Stimulated activated CD4-positive, alpha-beta T cell treated with anti-CD3 and anti-CD28 coated beads, Interleukin-12 subunit alpha, Interleukin-12 subunit beta, amount 100 ng/mL, for 24 hours (primary cell): Measurements from ENCODE around the gene SLC17A9.
"Not testable (repeated sequence)": the region's sequence is repeated elsewhere in the genome, so short reads cannot be mapped to it uniquely, and the experiment has no call there.

Source experiments
- DNase-seq, 2 experiments: peaks; one replicate each; pipeline ENCODE4 v3.0.0-alpha.2; 2020; ENCODE audit warnings: low read depth in 2 of 2

SLC17A9 gene

GRCh38 chr20:62956387-62957135 lies 4.1 kb downstream of the SLC17A9 start:
- DNase-seq, result no peak

DNA sequence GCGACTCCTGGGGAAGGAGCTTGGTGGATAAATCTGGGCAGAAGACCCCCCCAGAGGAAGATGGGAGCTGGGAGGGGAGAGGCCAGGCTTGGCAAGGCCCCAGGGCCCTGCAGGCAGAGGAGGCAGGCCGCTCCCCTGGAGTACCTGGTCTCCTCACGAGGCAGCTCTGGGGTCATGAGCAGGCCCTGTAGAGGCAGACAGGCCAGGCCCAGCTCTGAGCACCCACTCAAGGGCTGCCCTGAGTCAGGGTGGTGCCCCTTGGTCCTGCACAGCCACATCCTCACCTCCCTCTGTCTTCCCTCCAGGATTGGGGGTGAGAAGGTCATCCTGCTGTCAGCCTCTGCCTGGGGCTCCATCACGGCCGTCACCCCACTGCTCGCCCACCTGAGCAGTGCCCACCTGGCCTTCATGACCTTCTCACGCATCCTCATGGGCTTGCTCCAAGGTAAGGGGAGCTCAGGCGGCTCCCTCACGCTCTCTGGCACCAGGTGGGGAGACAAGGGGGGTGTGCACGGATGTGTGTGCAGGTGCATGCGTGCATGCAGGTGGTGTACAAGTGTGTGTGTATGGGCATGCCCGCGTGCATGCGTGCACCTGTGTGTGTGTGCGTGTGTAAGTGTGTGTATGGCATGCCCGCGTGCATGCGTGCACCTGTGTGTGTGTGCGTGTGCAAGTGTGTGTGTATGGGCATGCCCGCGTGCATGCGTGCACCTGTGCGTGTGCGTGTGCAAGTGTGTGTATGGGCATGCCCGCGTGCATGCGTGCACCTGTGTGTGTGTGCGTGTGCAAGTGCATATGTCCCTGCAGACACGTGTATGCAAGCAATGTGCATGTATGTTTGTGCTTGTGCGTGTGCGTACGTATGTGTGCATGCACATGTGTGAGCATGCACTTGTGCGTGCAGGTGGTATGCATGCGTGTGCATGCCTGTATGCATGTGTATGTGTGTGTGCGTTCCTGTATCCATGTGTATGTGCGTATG lies 4.9 kb downstream of the SLC17A9 start:
- no peak for DNase-seq

DNA sequence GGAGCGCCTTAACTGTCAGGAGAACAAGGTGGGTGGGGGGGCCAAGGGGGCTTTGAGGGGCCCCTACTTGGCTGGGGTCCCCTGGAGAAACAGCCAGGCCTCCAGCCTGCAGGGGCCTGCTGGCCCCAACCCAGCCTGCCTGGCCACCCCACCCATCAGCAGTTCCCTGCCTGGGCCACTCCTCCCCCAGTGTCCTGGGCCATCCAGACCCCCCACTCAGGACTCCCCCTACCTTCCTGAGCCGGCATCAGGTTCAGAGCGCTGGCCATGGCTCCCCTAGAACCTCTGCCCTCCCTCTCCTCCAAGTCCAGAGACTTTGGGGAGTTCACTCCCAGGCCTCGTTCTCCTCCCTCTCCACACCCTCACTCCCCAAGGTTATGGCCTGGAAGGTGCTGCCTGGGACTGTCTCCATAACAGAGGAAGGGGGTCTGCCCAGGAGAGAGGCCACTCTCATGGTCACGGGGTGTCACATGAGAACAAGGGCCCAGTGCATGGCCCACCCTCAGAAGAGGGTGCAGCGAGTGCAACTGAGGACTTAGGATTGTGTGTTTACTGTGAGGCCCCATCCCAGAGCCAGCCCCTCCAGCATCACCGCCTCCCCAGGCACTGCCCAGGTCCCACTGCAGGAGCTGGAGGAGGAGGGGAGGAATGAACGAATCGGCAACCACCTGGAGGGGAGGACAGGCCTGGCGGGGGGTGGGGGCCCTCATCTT lies 6.0 kb downstream of the SLC17A9 start:
- no peak for DNase-seq

- DNase-seq, result no peak
Measured at GRCh38 chr20:62959101-62959971, 6.8 kb downstream of the SLC17A9 start.

- DNase-seq, result no peak
Measured at GRCh38 chr20:62959998-62960436, 7.5 kb downstream of the SLC17A9 start.

- DNase-seq, result not testable (repeated sequence)
Measured at GRCh38 chr20:62960446-62961309, 8.2 kb downstream of the SLC17A9 start.

GRCh38 chr20:62961310-62961783 lies 8.8 kb downstream of the SLC17A9 start:
- no peak for DNase-seq

- no peak for DNase-seq
Measured at GRCh38 chr20:62961799-62962198, 9.3 kb downstream of the SLC17A9 start.

DNA sequence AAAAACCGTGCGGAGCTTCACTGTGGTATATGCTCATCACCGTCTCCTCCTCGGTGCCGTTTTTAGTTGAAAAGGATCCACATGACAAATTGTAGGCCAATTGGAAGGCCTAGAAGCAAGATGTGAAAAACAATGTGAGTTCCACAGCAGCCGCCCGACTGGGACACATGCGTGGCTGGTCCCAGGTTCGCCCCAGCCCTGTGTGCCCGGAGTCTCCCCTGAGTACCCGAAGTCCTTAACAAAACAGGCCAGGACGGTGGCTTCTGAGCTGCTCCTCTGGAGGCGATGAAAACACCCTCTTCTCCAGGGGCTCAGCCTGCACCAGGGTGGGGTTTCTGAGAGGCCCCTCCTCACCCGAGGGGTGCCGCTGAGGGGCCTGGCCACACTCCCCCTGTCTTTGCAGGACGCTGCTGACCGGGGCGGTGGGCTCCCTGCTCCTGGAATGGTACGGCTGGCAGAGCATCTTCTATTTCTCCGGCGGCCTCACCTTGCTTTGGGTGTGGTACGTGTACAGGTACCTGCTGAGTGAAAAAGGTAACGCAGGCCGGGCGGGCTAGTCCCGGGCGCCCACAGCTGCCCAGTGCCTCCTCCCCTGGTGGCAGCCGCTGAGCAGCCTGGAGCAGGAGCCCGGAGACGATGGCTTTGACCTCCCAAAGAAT lies 9.8 kb downstream of the SLC17A9 start:
- DNase-seq, result no peak

DNA sequence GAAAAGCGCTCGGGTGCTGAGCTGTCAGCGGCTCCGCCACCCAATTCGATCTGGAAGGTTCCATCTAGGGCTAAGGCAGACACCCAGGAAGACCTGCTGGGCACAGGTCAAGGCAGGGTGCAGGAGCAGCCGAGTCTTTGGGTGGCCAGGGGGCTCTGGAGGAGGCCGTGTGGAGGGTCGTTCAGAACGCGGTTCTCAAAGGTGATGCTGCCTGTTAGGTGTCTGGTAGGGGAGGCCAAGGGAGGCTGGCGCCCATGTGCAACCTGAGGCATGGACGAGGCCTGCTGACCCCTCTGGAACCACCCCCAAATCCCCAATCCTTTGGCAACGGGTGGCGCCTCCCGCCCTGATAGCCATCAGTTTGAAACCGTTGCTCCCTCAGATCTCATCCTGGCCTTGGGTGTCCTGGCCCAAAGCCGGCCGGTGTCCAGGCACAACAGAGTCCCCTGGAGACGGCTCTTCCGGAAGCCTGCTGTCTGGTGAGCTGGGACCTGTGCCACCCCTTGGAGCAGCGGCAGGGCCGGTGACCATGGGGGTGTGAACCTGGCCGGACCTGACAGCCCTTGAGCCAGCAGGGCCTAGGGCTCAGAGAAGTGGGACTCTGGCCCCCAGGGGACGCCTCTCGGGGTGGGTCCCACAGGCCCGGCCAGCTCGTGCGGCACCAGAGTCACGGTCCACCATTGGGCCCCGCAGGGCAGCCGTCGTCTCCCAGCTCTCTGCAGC lies 10.5 kb downstream of the SLC17A9 start:
- no peak for DNase-seq

GRCh38 chr20:62963614-62964397 lies 11.3 kb downstream of the SLC17A9 start:
- no peak for DNase-seq

- no peak for DNase-seq
Measured at GRCh38 chr20:62964700-62965099, 12.2 kb downstream of the SLC17A9 start.

DNA sequence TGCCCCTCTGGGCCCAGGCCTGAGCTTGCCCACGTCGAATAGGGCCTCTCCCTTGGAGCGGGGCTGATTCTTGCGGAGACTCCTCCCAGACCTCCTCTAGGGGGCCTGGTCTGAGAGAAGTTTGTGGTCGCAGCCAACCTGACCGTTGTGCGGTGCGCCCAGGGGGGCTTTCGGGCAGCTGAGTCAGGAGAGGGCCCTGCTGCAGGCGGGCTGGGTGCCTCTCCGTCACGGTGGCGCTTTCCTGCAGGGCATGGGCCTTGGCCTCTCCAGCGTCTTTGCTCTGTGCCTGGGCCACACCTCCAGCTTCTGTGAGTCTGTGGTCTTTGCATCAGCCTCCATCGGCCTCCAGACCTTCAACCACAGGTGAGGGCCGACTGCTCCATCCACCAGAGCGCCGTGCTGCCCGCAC lies 12.9 kb downstream of the SLC17A9 start:
- DNase-seq, result no peak

DNA sequence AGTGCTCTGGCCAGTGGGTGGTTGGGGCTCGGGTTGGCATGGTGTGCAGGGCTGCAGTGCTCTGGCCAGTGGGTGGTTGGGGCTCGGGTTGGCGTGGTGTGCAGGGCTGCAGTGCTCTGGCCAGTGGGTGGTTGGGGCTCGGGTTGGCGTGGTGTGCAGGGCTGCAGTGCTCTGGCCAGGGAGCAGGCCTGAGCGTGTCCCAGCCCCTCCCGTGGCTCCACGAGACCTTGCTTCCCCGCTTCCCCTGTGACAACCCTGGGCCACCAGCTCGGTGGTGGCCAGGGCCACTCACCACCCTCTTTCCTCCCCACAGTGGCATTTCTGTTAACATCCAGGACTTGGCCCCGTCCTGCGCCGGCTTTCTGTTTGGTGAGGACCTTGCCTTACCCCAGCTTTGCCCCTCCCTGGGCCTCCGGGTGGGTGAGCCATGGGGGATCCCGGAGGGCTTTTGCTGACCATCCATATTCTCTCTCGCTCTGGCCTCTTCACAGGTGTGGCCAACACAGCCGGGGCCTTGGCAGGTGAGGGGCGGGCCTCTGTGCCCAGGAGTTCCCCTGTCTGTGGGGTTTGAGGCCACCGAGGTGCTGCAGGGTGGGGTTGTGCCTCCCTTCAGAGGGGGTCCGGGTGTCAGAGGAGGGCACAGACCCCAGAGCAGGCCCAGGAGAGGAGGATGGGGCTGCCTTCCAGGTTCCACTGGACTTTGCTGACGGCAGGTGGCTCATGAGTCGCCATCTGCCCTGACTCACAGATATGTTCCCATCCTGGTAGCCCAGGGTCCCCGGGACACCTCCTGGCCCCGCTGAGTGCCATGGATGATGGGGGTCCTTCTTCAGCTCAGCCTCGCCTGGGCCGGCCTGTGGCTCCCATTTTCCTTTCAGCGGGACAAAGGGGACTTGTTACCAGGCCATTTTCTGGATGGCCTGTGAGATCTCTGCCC lies 14.0 kb downstream of the SLC17A9 start:
- no peak for DNase-seq

DNA sequence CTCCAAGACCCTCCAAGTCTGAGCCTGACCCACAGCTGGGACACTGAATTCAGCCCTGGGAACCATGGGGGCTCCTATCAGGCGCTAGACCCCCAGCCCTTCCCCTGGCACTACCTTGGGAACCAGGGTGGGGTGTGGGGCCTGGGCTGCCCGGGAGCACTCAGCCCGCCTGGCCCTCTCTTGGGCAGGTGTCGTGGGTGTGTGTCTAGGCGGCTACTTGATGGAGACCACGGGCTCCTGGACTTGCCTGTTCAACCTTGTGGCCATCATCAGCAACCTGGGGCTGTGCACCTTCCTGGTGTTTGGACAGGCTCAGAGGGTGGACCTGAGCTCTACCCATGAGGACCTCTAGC lies 14.6 kb downstream of the SLC17A9 start:
- DNase-seq, result no peak

- no peak for DNase-seq
Measured at GRCh38 chr20:62967628-62968351, 15.3 kb downstream of the SLC17A9 start.
